HL-60/S4 treated with retinoic acid at 250 ng/mL for 4 days and 3 days (cell line): ENCODE results near the gene GSK3B.

Experiments
- in situ Hi-C: fragments of 300-500 bp; cut with MboI; formaldehyde crosslinking; loops from 2 replicates; pipeline ENCODE4 v1.7.0; 2022; ENCODE audit warnings: low sequenced_read_pairs

The GSK3B gene

DNA sequence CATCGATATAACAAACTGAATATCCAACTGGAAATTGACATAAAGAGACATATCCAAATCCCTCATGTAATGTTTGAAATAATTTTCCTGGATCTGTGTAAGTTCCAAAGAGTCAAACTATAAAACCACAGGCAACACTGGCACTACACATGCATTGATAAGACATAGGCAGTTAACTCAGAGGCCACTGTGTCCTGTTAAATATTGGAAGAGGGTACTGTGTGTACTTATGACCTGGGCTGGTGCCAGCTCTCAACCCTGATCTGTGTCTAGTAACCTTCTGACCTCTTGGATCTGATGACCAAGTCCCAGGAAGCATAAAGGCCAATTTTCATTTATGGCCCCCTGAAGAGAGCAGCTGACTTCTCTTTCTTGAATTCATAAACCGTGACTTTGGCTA, 307.8 kb downstream of the GSK3B start:
- in situ Hi-C loops, result no loop called here

DNA sequence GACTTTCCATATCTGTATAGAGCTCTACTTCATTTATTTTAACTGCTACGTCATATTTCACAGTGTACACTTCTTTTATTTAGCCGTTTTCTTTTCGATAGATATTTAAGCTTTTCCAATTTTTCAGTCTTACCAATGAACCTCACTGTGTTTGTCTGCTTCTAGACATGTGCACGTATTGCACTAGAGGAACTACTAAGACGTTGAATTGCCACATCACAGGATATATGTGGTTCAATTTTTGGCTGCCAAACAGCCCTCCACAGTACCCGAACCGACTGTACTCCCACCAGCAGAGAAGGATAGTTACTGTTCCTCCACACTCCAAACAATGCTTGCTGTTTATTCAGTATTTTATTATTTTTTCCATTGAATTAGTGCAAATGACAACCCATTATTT, 310.4 kb downstream of the GSK3B start:
- in situ Hi-C loops, result no loop called here

- in situ Hi-C loops, result no loop called here
These were observed 311.0 kb downstream of the GSK3B start for GRCh38 chr3:119783255-119783654.

DNA sequence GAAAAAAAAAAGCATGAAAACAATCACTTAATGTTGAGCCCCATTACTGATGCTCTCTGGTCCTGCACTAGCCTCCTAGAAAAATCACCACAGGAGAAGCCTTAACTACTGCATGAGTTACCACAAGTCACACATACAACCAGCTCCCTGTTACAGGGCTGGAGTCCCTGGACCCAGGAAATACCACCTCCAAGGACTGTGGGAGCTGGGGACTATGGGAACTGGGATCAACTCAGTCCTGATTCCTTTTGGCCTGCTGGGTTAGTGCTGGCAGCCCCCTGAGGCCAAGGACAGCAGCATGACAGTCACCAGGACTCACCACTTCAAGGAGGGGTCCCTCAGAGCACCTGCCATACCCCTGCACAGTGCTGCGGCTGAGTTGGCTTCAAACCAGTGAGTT, 311.8 kb downstream of the GSK3B start:
- in situ Hi-C loops, result no loop called here

DNA sequence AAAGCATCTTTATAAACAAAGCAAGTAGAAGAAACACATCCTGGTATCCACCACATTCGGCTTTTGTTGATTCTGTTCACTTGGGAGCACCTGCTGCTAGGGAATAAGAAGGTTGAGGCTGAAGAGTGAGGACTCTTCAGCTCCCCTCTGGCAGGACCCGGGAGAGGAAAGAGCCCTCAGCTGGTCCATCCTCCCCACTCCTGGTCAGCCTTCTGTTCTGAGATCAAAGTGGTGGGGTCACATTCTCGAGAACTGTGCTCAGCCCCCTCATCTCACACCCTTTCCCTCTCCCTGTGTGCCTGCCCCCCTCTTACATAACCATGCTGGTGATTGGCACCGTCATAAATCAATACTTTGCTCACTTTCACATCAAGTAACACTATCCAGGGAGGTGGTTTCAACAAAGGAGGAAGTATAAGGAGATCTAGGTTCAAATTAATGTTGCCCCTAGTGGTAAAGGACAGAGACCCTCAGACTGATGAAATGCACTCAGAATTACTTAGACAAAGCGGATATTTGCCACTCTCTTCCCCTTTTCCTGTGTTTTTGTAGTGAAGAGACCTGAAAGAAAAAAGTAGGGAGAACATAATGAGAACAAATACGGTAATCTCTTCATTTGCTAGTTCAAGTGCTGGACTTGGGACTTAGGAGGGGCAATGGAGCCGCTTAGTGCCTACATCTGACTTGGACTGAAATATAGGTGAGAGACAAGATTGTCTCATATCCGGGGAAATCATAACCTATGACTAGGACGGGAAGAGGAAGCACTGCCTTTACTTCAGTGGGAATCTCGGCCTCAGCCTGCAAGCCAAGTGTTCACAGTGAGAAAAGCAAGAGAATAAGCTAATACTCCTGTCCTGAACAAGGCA, 312.7 kb downstream of the GSK3B start, which contains the start of gene NR1I2:
Gene NR1I2, plus strand, starts transcription at position 772 of the 869 bp plus-strand sequence.
- in situ Hi-C loops, result no loop called here

GRCh38 chr3:119779731-119780383, 314.4 kb downstream of the GSK3B start:
- in situ Hi-C loops, result no loop called here

DNA sequence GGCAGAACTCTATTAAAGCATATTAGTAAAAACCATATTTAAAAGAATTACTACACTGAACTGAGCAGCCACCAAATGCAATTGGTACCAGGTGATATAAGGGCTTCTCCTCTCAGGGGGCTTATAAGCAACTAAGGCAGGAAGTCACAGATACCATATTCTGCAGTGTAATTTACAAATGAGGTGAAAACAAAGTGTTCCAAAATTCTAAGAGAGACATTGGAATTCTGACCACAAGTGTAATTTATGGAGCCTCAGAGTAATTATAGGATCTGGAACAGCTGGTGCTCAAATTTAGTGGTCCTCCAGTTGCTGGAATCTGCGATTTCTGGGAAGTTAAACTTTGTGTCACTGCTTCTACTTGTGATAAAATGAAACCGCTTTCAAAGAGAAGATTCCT, 315.4 kb downstream of the GSK3B start:
- in situ Hi-C loops, result no loop called here

DNA sequence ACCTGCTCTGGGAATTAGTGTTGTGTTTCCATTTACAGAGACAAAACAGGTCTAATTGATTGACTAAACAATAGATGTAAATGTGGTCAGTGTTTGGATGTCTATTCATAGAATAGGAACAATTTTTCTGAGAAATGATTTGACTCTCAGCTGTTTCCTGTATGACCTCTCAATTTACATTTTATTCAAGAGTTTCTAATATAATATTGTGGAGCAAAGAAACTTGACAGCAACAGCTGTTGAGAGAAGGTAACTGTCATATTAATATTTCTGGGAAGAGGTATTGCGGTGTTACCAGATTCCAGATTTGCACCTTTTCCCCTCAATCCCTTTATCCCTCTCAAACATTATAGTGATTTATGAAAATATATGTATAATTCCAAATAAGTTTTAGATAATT, 316.1 kb downstream of the GSK3B start:
- in situ Hi-C loops, result no loop called here

- in situ Hi-C loops, result no loop called here
These were observed 317.9 kb downstream of the GSK3B start for GRCh38 chr3:119776304-119776703.

- in situ Hi-C loops, result no loop called here
These were observed 319.8 kb downstream of the GSK3B start for GRCh38 chr3:119774444-119774843.
